Spleen (tissue), 7 donors: ENCODE results near the gene BCL2.

Experiments used
- POLR2A ChIP-seq, 3 donors: fragments of 450-650 bp; IDR thresholded peaks; one replicate each; pipeline ENCODE4 v1.5.1; 2017; ENCODE audit warnings: antibody characterized with exemption in 3 of 3, mild to moderate bottlenecking in 1 of 3
- TF ChIP-seq, protein P1 (sequence below), 11 experiments: fragments of 200-600 bp in 7 of 11; fragments of 450-650 bp in 4 of 11; sonication (generic) in 4 of 11; IDR thresholded peaks in 8 of 11; conservative IDR thresholded peaks in 3 of 11; 1 replicate in 7 of 11; 2 replicates in 4 of 11; pipeline versions ENCODE4 v1.4.0 to v1.8.0; 2016 to 2021; ENCODE audit warnings: antibody characterized with exemption in 11 of 11, inconsistent platforms in 4 of 11, mild to moderate bottlenecking in 1 of 11
- donor health status: DM: no; HTN: no; CAD: no; lungs with moderate emphysema.
- donor health status: DM: no; HTN: no; CAD: no.
- donor health status: DM: no; HTN: no; CAD: no.

DNA sequence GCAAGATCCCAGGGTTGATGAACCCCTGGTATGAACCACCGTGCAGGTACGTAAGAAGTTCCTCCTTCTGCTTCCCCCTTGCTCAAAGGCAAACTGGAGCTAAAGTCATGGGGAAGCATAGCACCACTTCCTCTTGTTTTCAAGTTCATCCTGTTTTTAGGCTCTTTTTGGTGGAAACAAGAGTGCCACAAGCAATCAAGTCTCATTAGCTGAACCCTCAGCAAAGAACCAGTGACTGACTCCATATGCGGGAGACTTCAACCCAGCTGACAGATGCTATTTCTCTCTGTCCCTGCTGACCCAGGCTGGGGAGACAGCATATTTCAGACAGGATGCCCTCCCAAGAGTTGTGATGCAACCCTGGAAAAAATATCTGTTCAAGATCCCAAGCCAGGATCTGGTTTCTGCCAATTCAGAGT lies 47.7 kb downstream of the BCL2 start:
- no peak for TF ChIP-seq POLR2A (IDR thresholded peaks at IDR 0.05)
- TF ChIP-seq, protein P1, sequence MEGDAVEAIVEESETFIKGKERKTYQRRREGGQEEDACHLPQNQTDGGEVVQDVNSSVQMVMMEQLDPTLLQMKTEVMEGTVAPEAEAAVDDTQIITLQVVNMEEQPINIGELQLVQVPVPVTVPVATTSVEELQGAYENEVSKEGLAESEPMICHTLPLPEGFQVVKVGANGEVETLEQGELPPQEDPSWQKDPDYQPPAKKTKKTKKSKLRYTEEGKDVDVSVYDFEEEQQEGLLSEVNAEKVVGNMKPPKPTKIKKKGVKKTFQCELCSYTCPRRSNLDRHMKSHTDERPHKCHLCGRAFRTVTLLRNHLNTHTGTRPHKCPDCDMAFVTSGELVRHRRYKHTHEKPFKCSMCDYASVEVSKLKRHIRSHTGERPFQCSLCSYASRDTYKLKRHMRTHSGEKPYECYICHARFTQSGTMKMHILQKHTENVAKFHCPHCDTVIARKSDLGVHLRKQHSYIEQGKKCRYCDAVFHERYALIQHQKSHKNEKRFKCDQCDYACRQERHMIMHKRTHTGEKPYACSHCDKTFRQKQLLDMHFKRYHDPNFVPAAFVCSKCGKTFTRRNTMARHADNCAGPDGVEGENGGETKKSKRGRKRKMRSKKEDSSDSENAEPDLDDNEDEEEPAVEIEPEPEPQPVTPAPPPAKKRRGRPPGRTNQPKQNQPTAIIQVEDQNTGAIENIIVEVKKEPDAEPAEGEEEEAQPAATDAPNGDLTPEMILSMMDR (IDR thresholded peaks at IDR 0.05 in 8 of 11, conservative IDR thresholded peaks at IDR 0.05 in 3 of 11) = no peak
